Lower leg skin (tissue), 3 donors: ENCODE results near the gene ZSWIM6.

Experiments
- CTCF ChIP-seq, 3 donors: fragments of 450-650 bp; IDR thresholded peaks; one replicate each; pipeline ENCODE4 v1.5.1; 2016; ENCODE audit warnings: antibody characterized with exemption in 3 of 3, mild to moderate bottlenecking in 3 of 3, moderate library complexity in 2 of 3
- POLR2A ChIP-seq, 2 donors: fragments of 450-650 bp; IDR thresholded peaks; one replicate each; pipeline ENCODE4 v1.6.1; 2016 to 2017; ENCODE audit warnings: antibody characterized with exemption in 2 of 2, mild to moderate bottlenecking in 1 of 2, moderate library complexity in 1 of 2

GRCh38 chr5:61534481-61535267, 202.6 kb downstream of the ZSWIM6 start:
- TF ChIP-seq CTCF (IDR thresholded peaks at IDR 0.05) = no peak
- no peak for TF ChIP-seq POLR2A (IDR thresholded peaks at IDR 0.05)
